ENCODE data around the gene UBAP1L.
A peak's percentile ranks its signal among the peaks of the same experiment; 100 is the strongest.

Gene UBAP1L

DNA sequence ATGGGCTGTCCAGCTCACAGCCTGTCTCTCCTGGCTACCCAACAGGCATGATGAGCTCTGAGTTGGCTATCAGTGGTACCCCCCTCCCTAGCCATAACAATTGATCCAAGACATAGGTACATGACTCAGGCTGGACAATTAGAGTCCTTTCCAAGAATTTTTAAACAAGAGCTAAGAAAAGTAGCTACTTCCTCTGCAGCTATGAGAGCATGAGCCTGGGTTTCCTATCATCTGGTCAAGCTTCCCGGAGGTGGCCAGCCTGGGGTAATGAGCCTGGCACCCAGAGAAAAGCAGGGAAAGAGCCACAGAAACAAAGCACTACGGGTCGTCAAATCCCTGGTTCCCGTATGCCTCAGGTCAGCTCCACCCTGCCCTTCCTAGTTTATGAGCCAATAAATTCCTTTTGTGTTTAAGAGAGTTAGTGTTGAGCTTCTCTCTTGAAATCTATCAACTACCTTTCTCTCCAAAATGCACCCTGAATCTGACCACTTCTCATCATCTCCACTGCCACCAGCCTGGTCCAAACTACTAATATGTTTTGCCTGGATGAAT is 72.1 kb downstream of the UBAP1L start:
- peak; percentile 76 for DNase-seq (ENCODE audit: low spot score)

Data from LoVo (cell line).